Measurements from ENCODE around the gene MS4A4A. TPM values are rescaled to one million over a fixed set of nuclear protein-coding genes. Genes with fewer than 3 reads are reported as not detected.

MS4A4A gene
- not detected in 5 replicates for total RNA-seq (2022; extraction: Qiagen RNA extraction; ENCODE audit: low read depth)

GRCh38 chr11:60280412-60280811 is at the start of gene MS4A4A:
Gene MS4A4A, plus strand, starts transcription at chr11:60280666. Its CDS starts 10 bp downstream, at chr11:60280676.

GRCh38 chr11:60242740-60243239 is 37.7 kb upstream of the MS4A4A start, which contains the start of gene MS4A4E:
Gene MS4A4E, minus strand, starts transcription at chr11:60243137. Its CDS starts 13,082 bp downstream, at chr11:60230055.

GRCh38 chr11:60326955-60327354 is 46.5 kb downstream of the MS4A4A start, which contains the start of gene MS4A6E:
Gene MS4A6E, plus strand, starts transcription at chr11:60327255. Its CDS starts 7,641 bp downstream, at chr11:60334896.

Other genes starting within 250 kb of the MS4A4A start
- gene OOSP2, start 240.3 kb upstream of the MS4A4A start, total RNA-seq (2022; extraction: Qiagen RNA extraction; ENCODE audit: low read depth): not detected in 5 replicates
- not detected in 5 replicates for gene MS4A3, start 224.0 kb upstream of the MS4A4A start, total RNA-seq (2022; extraction: Qiagen RNA extraction; ENCODE audit: low read depth)
- gene MS4A2, start 192.0 kb upstream of the MS4A4A start, total RNA-seq (2022; extraction: Qiagen RNA extraction; ENCODE audit: low read depth): not detected in 5 replicates
- not detected in 5 replicates for gene MS4A6A, start 97.6 kb upstream of the MS4A4A start, total RNA-seq (2022; extraction: Qiagen RNA extraction; ENCODE audit: low read depth)
- gene MS4A4E, start 37.5 kb upstream of the MS4A4A start, total RNA-seq (2022; extraction: Qiagen RNA extraction; ENCODE audit: low read depth): not detected in 5 replicates
- gene MS4A6E, start 46.6 kb downstream of the MS4A4A start, total RNA-seq (2022; extraction: Qiagen RNA extraction; ENCODE audit: low read depth): not detected in 5 replicates
- gene MS4A7, start 97.9 kb downstream of the MS4A4A start, total RNA-seq (2022; extraction: Qiagen RNA extraction; ENCODE audit: low read depth): not detected in 5 replicates
- not detected in 5 replicates for gene MS4A14, start 115.8 kb downstream of the MS4A4A start, total RNA-seq (2022; extraction: Qiagen RNA extraction; ENCODE audit: low read depth)
- gene MS4A5, start 148.9 kb downstream of the MS4A4A start, total RNA-seq (2022; extraction: Qiagen RNA extraction; ENCODE audit: low read depth): not detected in 5 replicates
- gene MS4A1, start 175.2 kb downstream of the MS4A4A start, total RNA-seq (2022; extraction: Qiagen RNA extraction; ENCODE audit: low read depth): not detected in 5 replicates
- gene MS4A12, start 212.1 kb downstream of the MS4A4A start, total RNA-seq (2022; extraction: Qiagen RNA extraction; ENCODE audit: low read depth): not detected in 5 replicates
- not detected in 5 replicates for gene MS4A13, start 234.7 kb downstream of the MS4A4A start, total RNA-seq (2022; extraction: Qiagen RNA extraction; ENCODE audit: low read depth)

Data from A549 treated with GW870086 at 1 μM for 4 hours (cell line).